Measurements from ENCODE around the gene B4GALT6. TPM values are rescaled to one million over a fixed set of nuclear protein-coding genes. Genes with fewer than 3 reads are reported as not detected.

B4GALT6 gene
- total and polyA plus RNA-seq, 10 of the 15 experiments (the other 5 are each of a cell fraction or from before 2014, with no cell fraction given) = 11.9 to 47.4 (median 18.0) TPM

DNA sequence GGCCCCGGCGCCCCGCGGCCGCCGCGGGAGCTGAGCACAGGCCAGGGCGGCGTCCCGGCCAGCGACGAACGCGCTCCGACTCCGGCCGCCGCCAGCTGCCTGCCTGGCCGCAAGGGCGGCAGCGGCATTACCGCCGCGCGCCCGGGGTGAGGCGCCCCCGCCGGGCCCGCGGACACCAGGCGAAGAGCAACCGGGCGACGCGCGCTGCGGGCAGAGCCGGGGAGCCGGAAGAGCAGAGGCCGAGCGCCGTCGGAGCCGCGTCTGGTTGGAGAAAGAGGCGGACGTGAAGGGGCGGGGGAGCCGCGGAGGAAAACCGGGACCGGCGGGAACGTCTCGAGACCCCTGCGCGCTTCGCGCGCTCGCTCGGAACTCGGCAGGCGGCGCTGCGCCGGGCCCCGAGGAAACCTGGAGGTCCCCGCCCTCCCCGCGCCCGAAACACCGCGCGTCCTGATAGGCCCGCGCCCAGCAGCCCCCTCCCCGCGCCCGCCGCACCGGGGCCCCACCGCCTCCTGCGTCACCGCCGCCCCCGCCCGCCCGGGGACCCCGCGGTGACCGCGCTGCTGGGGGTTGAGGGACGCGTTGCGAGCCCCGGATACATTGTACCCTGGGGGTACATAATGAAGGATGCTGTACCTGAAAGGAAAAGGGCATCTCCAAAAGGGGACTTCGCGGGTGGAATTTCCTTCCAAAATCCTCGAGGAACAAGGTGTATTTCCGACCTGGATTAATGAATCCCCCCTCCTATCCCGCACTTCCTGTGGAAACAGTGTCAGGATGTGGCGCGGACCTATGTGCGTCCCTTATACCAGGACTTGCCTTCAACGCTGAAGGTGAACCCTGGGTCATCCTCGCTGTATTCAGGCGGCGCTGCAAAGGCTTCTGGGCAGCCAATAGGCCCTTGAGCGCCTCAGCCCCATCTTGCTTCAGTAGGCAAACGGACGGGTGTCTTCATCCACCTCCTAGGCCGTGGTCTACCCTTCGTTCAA is 1.0 kb upstream of the B4GALT6 start (continued):
- TF ChIP-seq NFYB (IDR thresholded peaks at IDR 0.05; ENCODE audit: insufficient read depth, low read depth, low read length) = peak; percentile 54; the same call in 1 of the 2 replicates
- no peak for TF ChIP-seq STAT3 (IDR thresholded peaks at IDR 0.05; ENCODE audit: low read depth, low read length)
- TF ChIP-seq TAF1 (IDR thresholded peaks at IDR 0.05; ENCODE audit: borderline replicate concordance, low read depth, low read length) = peak; percentile 46; the same call in 1 of the 2 replicates
- TF ChIP-seq DPF2 (IDR thresholded peaks at IDR 0.05) = peak; percentile 72
- TF ChIP-seq, protein P1, sequence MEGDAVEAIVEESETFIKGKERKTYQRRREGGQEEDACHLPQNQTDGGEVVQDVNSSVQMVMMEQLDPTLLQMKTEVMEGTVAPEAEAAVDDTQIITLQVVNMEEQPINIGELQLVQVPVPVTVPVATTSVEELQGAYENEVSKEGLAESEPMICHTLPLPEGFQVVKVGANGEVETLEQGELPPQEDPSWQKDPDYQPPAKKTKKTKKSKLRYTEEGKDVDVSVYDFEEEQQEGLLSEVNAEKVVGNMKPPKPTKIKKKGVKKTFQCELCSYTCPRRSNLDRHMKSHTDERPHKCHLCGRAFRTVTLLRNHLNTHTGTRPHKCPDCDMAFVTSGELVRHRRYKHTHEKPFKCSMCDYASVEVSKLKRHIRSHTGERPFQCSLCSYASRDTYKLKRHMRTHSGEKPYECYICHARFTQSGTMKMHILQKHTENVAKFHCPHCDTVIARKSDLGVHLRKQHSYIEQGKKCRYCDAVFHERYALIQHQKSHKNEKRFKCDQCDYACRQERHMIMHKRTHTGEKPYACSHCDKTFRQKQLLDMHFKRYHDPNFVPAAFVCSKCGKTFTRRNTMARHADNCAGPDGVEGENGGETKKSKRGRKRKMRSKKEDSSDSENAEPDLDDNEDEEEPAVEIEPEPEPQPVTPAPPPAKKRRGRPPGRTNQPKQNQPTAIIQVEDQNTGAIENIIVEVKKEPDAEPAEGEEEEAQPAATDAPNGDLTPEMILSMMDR (IDR thresholded peaks at IDR 0.05 in 2 of 3, conservative IDR thresholded peaks at IDR 0.05 in 1 of 3; ENCODE audit: control insufficient read depth in 2 of 3, extremely low read depth in 1 of 3, insufficient read depth in 1 of 3, low read depth in 3 of 3, low read length in 3 of 3) = peak; percentile 42 to 48 (median 47); a peak in 4 of 6 replicates
- TF ChIP-seq MYB (IDR thresholded peaks at IDR 0.05; ENCODE audit: borderline replicate concordance, low read depth, low read length) = no peak
- TF ChIP-seq MEF2B (IDR thresholded peaks at IDR 0.05; ENCODE audit: partially characterized antibody, poor library complexity, severe bottlenecking) = no peak
- TF ChIP-seq, protein P2, sequence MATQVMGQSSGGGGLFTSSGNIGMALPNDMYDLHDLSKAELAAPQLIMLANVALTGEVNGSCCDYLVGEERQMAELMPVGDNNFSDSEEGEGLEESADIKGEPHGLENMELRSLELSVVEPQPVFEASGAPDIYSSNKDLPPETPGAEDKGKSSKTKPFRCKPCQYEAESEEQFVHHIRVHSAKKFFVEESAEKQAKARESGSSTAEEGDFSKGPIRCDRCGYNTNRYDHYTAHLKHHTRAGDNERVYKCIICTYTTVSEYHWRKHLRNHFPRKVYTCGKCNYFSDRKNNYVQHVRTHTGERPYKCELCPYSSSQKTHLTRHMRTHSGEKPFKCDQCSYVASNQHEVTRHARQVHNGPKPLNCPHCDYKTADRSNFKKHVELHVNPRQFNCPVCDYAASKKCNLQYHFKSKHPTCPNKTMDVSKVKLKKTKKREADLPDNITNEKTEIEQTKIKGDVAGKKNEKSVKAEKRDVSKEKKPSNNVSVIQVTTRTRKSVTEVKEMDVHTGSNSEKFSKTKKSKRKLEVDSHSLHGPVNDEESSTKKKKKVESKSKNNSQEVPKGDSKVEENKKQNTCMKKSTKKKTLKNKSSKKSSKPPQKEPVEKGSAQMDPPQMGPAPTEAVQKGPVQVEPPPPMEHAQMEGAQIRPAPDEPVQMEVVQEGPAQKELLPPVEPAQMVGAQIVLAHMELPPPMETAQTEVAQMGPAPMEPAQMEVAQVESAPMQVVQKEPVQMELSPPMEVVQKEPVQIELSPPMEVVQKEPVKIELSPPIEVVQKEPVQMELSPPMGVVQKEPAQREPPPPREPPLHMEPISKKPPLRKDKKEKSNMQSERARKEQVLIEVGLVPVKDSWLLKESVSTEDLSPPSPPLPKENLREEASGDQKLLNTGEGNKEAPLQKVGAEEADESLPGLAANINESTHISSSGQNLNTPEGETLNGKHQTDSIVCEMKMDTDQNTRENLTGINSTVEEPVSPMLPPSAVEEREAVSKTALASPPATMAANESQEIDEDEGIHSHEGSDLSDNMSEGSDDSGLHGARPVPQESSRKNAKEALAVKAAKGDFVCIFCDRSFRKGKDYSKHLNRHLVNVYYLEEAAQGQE (IDR thresholded peaks at IDR 0.05; ENCODE audit: low read depth, low read length) = no peak
- TF ChIP-seq, protein P3, sequence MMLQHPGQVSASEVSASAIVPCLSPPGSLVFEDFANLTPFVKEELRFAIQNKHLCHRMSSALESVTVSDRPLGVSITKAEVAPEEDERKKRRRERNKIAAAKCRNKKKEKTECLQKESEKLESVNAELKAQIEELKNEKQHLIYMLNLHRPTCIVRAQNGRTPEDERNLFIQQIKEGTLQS (IDR thresholded peaks at IDR 0.05; ENCODE audit: borderline replicate concordance, extremely low read depth, low read depth, low read length) = no peak
- TF ChIP-seq PAX5 (IDR thresholded peaks at IDR 0.05; ENCODE audit: borderline replicate concordance, low read depth, low read length) = peak; percentile 43; the same call in 1 of the 2 replicates
- no peak for TF ChIP-seq HDAC2 (IDR thresholded peaks at IDR 0.05)
- 0 out of 2 replicates have a peak, but pooled peaks have one; percentile 13 for TF ChIP-seq GABPA (IDR thresholded peaks at IDR 0.05; ENCODE audit: low read depth)
- TF ChIP-seq BCL11A (IDR thresholded peaks at IDR 0.05; ENCODE audit: low read depth, low read length) = no peak
- no peak for TF ChIP-seq PML (IDR thresholded peaks at IDR 0.05; ENCODE audit: low read length)
- peak; percentile 12; the same call in 1 of the 2 replicates for TF ChIP-seq EED (IDR thresholded peaks at IDR 0.05; ENCODE audit: low read depth)
- no peak for TF ChIP-seq PAX8 (IDR thresholded peaks at IDR 0.05)
- TF ChIP-seq, protein P4, sequence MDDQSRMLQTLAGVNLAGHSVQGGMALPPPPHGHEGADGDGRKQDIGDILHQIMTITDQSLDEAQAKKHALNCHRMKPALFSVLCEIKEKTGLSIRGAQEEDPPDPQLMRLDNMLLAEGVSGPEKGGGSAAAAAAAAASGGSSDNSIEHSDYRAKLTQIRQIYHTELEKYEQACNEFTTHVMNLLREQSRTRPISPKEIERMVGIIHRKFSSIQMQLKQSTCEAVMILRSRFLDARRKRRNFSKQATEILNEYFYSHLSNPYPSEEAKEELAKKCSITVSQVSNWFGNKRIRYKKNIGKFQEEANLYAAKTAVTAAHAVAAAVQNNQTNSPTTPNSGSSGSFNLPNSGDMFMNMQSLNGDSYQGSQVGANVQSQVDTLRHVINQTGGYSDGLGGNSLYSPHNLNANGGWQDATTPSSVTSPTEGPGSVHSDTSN (IDR thresholded peaks at IDR 0.05; ENCODE audit: insufficient replicate concordance, low read depth, low read length) = no peak
- TF ChIP-seq RCOR1 (conservative IDR thresholded peaks at IDR 0.05; ENCODE audit: low read depth, low read length) = no peak
- no peak; a peak in 1 of 4 replicates for TF ChIP-seq ETV6 (conservative IDR thresholded peaks at IDR 0.05 in 1 of 2, IDR thresholded peaks at IDR 0.05 in 1 of 2; ENCODE audit: borderline replicate concordance in 1 of 2, low read depth in 1 of 2)
- no peak for TF ChIP-seq SUPT20H (IDR thresholded peaks at IDR 0.05; ENCODE audit: borderline replicate concordance, control insufficient read depth, low read depth, low read length)
- TF ChIP-seq, protein P5, sequence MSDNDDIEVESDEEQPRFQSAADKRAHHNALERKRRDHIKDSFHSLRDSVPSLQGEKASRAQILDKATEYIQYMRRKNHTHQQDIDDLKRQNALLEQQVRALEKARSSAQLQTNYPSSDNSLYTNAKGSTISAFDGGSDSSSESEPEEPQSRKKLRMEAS (IDR thresholded peaks at IDR 0.05; ENCODE audit: low read depth, low read length) = peak; percentile 10; the same call in 1 of the 2 replicates
